HG02970 (cell line): ENCODE results near the gene PMPCB.
A peak's percentile ranks its signal among the peaks of the same experiment; 100 is the strongest.
"Not testable (repeated sequence)": the region's sequence is repeated elsewhere in the genome, so short reads cannot be mapped to it uniquely, and the experiment has no call there.

ENCODE experiments used
- ATAC-seq: cut with Tn5 transposase; IDR thresholded peaks from one replicate; pipeline ENCODE4 v1.9.1; 2021; ENCODE audit warnings: mild to moderate bottlenecking, moderate library complexity, moderate number of reproducible peaks; ENCODE audit not compliant: unreplicated experiment, low FRiP score

The PMPCB gene

GRCh38 chr7:103296901-103297836 is at the start of gene PMPCB:
PMPCB (plus strand) TSS chr7:103297435; CDS start chr7:103297460, 25 bp downstream.
- ATAC-seq: peak; percentile 94

- not testable (repeated sequence) for ATAC-seq
Measured at GRCh38 chr7:103253699-103254506, 43.3 kb upstream of the PMPCB start.

GRCh38 chr7:103264054-103264453 is 33.2 kb upstream of the PMPCB start:
- ATAC-seq: not testable (repeated sequence)

- not testable (repeated sequence) for ATAC-seq
Measured at GRCh38 chr7:103266229-103266628, 31.0 kb upstream of the PMPCB start.

GRCh38 chr7:103273374-103273773 is 23.9 kb upstream of the PMPCB start:
- ATAC-seq: not testable (repeated sequence)

DNA sequence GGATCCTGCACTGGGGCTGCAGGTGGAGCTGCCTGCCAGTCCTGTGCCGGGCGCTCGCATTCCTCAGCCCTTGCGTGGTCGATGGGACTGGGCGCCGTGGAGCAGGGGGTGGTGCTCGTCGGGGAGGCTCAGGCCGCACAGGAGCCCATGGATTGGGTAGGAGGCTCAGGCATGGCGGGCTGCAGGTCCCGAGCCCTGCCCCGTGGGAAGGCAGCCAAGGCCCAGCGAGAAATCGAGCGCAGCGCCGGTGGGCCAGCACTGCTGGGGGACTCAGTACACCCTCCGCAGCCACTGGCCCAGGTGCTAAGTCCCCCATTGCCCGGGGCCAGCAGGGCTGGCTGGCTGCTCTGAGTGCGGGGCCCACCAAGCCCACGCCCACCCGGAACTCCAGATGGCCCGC is 22.4 kb upstream of the PMPCB start:
- not testable (repeated sequence) for ATAC-seq

GRCh38 chr7:103278195-103278594 is 19.0 kb upstream of the PMPCB start:
- not testable (repeated sequence) for ATAC-seq

DNA sequence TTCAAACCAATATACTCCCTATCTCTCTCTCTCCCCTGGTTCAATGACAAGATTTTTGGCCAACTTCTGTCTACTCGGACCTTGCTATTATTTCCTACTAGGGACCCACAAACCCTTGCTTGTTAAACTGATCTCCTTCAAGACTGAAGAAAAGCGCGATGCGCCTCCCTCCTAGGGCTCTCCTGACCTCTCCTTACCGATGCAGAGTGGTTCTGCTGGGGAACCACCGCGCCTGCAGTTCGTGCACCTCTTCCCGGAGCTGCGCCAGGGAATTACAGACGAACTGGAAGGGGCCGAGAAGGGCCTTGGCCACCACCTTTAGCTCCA is 17.6 kb upstream of the PMPCB start:
- peak; percentile 37 for ATAC-seq

GRCh38 chr7:103279963-103280802 is 17.1 kb upstream of the PMPCB start:
- ATAC-seq: peak; percentile 87

- ATAC-seq: not testable (repeated sequence)
Measured at GRCh38 chr7:103280803-103281155, 16.5 kb upstream of the PMPCB start.

- ATAC-seq: not testable (repeated sequence)
Measured at GRCh38 chr7:103282802-103283427, 14.3 kb upstream of the PMPCB start.

GRCh38 chr7:103292122-103292521 is 5.1 kb upstream of the PMPCB start:
- no peak for ATAC-seq

- no peak for ATAC-seq
Measured at GRCh38 chr7:103293526-103293925, 3.7 kb upstream of the PMPCB start.

- ATAC-seq: no peak
Measured at GRCh38 chr7:103297837-103298179, 573 bp downstream of the PMPCB start.

DNA sequence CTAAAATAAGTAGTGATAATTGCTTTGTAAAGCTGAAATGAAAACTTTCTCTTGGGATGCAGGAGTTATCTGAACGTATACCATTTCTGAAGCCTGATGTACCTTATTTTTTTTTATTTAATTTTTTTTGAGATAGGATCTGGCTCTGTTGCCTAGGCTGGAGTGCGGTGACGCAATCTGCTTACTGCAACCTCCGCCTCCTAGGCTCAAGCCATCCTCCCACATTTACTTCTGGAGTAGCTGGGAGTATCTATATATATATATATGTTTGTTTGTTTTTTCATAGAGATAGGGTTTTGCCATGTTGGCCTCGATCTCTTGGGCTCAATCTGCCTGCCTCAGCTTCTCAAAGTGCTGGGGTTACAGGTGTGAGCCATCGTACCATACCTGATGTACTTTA is 2.4 kb downstream of the PMPCB start:
- ATAC-seq: no peak

DNA sequence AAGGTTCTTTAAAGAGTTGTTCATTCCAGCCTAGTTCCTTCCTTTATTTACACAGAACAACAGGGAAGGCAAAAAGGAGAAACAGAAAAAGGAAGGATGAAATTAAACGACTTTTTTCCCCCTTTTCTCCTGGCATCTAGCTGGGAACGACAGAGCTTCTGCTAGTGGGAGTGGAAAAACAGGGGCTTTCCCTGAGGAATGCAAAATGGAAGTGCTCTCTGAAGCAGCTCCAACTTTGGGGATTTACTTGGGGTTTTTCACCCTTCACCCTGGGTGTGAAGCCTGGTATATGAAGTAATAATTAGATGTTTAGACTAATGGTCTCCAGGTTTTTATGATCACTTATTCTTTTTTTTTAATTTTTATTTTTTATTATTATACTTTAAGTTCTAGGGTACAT is 4.2 kb downstream of the PMPCB start:
- no peak for ATAC-seq

DNA sequence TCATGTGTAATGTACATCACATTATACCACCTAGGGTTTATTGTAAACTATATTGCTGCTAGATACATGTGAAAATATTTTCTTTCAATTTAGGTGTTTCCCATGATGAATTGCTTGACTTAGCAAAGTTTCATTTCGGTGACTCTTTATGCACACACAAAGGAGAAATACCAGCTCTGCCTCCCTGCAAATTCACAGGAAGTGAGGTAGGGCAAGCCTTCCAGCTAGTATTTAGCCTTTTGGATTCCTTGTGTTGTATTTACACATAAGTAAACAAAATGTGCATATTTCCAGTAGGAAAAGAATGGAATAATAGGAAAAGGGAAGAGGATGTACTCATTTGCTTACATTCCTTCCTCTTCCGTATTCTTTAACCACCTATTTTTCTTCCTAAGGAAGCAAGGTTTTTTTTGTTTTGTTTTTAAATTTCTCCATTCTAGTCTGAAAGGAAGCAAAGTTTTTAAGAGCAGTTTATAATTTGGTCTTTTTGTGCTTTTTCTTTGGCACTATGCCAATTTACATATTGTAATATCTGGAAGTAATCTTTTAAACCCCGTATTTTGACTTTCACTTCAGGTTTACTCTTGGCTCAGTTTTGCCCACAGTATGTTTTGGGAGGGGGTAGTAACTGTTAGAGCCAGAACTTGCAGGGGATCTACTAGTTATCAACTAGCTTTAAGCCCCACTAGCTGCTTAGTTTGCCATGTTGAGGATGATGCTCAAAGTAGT is 10.4 kb downstream of the PMPCB start:
- ATAC-seq: no peak

GRCh38 chr7:103314852-103315251 is 17.6 kb downstream of the PMPCB start:
- ATAC-seq: no peak

DNA sequence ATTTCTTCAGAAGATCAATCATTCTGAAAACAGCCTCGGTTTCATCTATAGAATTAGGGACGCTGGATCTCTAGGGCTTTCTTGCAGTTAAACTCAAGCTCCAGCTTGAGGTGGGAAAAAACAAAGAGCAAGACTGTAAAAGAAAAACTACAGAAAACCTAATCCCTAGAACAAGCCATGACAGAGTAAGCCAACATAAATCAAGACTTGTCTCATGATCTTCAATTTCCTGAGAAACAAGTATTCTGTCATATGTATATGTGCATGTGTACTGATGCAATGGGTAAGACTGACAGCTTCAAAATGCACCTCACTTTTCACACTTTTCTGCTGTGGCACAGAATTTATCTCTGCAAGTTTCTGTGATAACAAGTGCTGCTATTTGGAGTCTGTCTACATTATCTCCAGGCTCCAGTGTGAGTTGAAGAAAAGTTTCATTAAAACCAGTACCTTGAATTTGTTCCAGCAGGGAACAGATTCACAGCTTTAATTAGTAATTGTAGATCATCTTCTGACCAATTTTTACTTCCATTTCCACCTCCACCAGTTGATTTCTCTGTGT is 19.2 kb downstream of the PMPCB start:
- ATAC-seq: no peak
